SK-N-SH (cell line): Measurements from ENCODE around the gene LAP3. TPM values are rescaled to one million over a fixed set of nuclear protein-coding genes. Genes with fewer than 3 reads are reported as not detected.

ENCODE experiments used
- CTCF ChIA-PET: fragments of 300-600, 350-600 bp; formaldehyde crosslinking; extraction: SDS; loops from one replicate; lab custom pipeline; 2021; lab: Yijun Ruan, JAX
- POLR2A ChIA-PET: fragments of 350-600 bp; sonication (Branson Sonifier 250); formaldehyde crosslinking; extraction: SDS; loops from one replicate; lab custom pipeline; 2020; ENCODE audit warnings: antibody characterized with exemption, inconsistent platforms; lab: Yijun Ruan, JAX
- DNase-seq: peaks from one replicate; pipeline ENCODE4 v3.0.0; 2012
- H2AFZ ChIP-seq: fragments of 200-600 bp; sonication (generic); 2 replicates; pipeline ENCODE4 v1.8.1; 2016; ENCODE audit warnings: antibody characterized with exemption, mild to moderate bottlenecking, low read depth
- H3F3A ChIP-seq: fragments of 200-600 bp; sonication (generic); replicated peaks from 2 replicates; pipeline ENCODE3; 2016; ENCODE audit warnings: antibody characterized with exemption, mild to moderate bottlenecking; ENCODE audit not compliant: insufficient read depth
- H3K27ac ChIP-seq, 2 experiments: fragments of 200-500 bp in 1 of 2; fragments of 200-600 bp in 1 of 2; sonication (Bioruptor generic) in 1 of 2; sonication (generic), shearing (Covaris generic) in 1 of 2; 2 replicates each; pipeline versions ENCODE4 v1.5.1 to v1.6.1; 2014 to 2016; ENCODE audit warnings: low read depth in 2 of 2, inconsistent platforms in 1 of 2, low read length in 1 of 2, mild to moderate bottlenecking in 1 of 2, mixed read lengths in 1 of 2
- H3K27me3 ChIP-seq: fragments of 200-600 bp; sonication (generic), shearing (Covaris generic); 2 replicates; pipeline ENCODE4 v1.6.1; 2016; ENCODE audit warnings: mixed run types; ENCODE audit not compliant: insufficient read depth
- H3K36me3 ChIP-seq, 2 experiments: fragments of 200-500 bp in 1 of 2; fragments of 200-600 bp in 1 of 2; sonication (Bioruptor generic) in 1 of 2; sonication (generic) in 1 of 2; replicated peaks in 1 of 2; 2 replicates each; pipeline versions ENCODE3 to v1.5.1; 2014 to 2016; ENCODE audit warnings: low read length in 1 of 2, mild to moderate bottlenecking in 1 of 2; ENCODE audit not compliant: insufficient read depth in 2 of 2, control insufficient read depth in 1 of 2
- H3K4me1 ChIP-seq, 2 experiments: fragments of 200-500 bp in 1 of 2; fragments of 200-600 bp in 1 of 2; sonication (Bioruptor generic) in 1 of 2; sonication (generic), shearing (Covaris generic) in 1 of 2; 2 replicates each; pipeline versions ENCODE4 v1.5.1 to v1.6.1; 2014 to 2016; ENCODE audit warnings: low read depth in 1 of 2, low read length in 1 of 2, mixed run types in 1 of 2; ENCODE audit not compliant: insufficient read depth in 2 of 2, control insufficient read depth in 1 of 2
- H3K4me2 ChIP-seq: fragments of 200-600 bp; sonication (generic), shearing (Covaris generic); 2 replicates; pipeline ENCODE4 v1.6.1; 2017; ENCODE audit warnings: mixed run types
- H3K4me3 ChIP-seq, 2 experiments: fragments of 200-500 bp in 1 of 2; fragments of 200-600 bp in 1 of 2; sonication (Bioruptor generic) in 1 of 2; sonication (generic), shearing (Covaris generic) in 1 of 2; 2 replicates each; pipeline versions ENCODE4 v1.5.1 to v1.8.1; 2014 to 2016; ENCODE audit warnings: low read depth in 2 of 2, inconsistent platforms in 1 of 2, low read length in 1 of 2, mild to moderate bottlenecking in 1 of 2, mixed read lengths in 1 of 2, moderate library complexity in 1 of 2
- H3K79me2 ChIP-seq: fragments of 200-600 bp; sonication (generic); 2 replicates; pipeline ENCODE4 v1.8.1; 2017; ENCODE audit warnings: mild to moderate bottlenecking; ENCODE audit not compliant: insufficient read depth
- H3K9ac ChIP-seq: fragments of 200-600 bp; sonication (generic); 2 replicates; pipeline ENCODE4 v1.6.1; 2017; ENCODE audit warnings: mixed run types
- H3K9me2 ChIP-seq: fragments of 200-600 bp; sonication (generic); 2 replicates; pipeline ENCODE4 v1.6.1; 2017; ENCODE audit warnings: mixed run types
- H3K9me3 ChIP-seq: fragments of 200-600 bp; sonication (generic); 2 replicates; pipeline ENCODE4 v1.6.1; 2017; ENCODE audit warnings: mixed run types, mild to moderate bottlenecking, moderate library complexity
- H4K20me1 ChIP-seq: fragments of 200-600 bp; sonication (generic); 2 replicates; pipeline ENCODE4 v1.6.1; 2017; ENCODE audit warnings: mild to moderate bottlenecking, mixed run types; ENCODE audit not compliant: insufficient read depth
- CHD2 ChIP-seq: fragments of 150-350 bp; IDR thresholded peaks from 2 replicates; pipeline ENCODE4 v1.6.1; 2018; ENCODE audit warnings: low read length; ENCODE audit not compliant: partially characterized antibody
- CTCF ChIP-seq: fragments of 200-600 bp; sonication (generic); IDR thresholded peaks from 2 replicates; pipeline ENCODE4 v1.6.1; 2017; ENCODE audit warnings: antibody characterized with exemption, mild to moderate bottlenecking, moderate library complexity
- ELF1 ChIP-seq: IDR thresholded peaks from 2 replicates; pipeline ENCODE4 v1.4.0; 2012
- EP300 ChIP-seq, 2 experiments: IDR thresholded peaks; 2 replicates each; pipeline versions ENCODE4 v1.4.0 to v1.6.1; 2012; ENCODE audit warnings: borderline replicate concordance in 1 of 2, low read depth in 1 of 2, low read length in 1 of 2
- EZH2phosphoT487 ChIP-seq: fragments of 200-600 bp; sonication (generic); IDR thresholded peaks from 2 replicates; pipeline ENCODE4 v1.6.1; 2017; ENCODE audit warnings: low read depth, mixed run types, mild to moderate bottlenecking, antibody characterized with exemption, moderate library complexity, borderline replicate concordance
- FOSL2 ChIP-seq: IDR thresholded peaks from 2 replicates; pipeline ENCODE4 v1.4.0; 2012; ENCODE audit warnings: low read depth, mild to moderate bottlenecking, moderate library complexity, borderline replicate concordance
- FOXM1 ChIP-seq: IDR thresholded peaks from 2 replicates; pipeline ENCODE4 v1.4.0; 2012; ENCODE audit warnings: low read depth, mild to moderate bottlenecking
- GABPA ChIP-seq: IDR thresholded peaks from 2 replicates; pipeline ENCODE4 v1.4.0; 2012; ENCODE audit warnings: low read depth, mild to moderate bottlenecking
- IRF3 ChIP-seq: fragments of 150-350 bp; IDR thresholded peaks from 2 replicates; pipeline ENCODE4 v1.6.1; 2016; ENCODE audit warnings: mild to moderate bottlenecking, low read depth, low read length
- JUND ChIP-seq: IDR thresholded peaks from 2 replicates; pipeline ENCODE4 v1.4.0; 2012
- MEF2A ChIP-seq: IDR thresholded peaks from 2 replicates; pipeline ENCODE4 v1.4.0; 2012; ENCODE audit warnings: low read depth, borderline replicate concordance
- NRF1 ChIP-seq: IDR thresholded peaks from 2 replicates; pipeline ENCODE4 v1.6.1; 2012; ENCODE audit warnings: low read depth, mild to moderate bottlenecking, low read length
- REST ChIP-seq: IDR thresholded peaks from 2 replicates; pipeline ENCODE4 v1.6.1; 2012; ENCODE audit warnings: mild to moderate bottlenecking, low read depth, low read length, moderate library complexity
- RXRA ChIP-seq: IDR thresholded peaks from 2 replicates; pipeline ENCODE4 v1.4.0; 2012; ENCODE audit warnings: low read depth, mild to moderate bottlenecking, borderline replicate concordance
- SIN3A ChIP-seq: IDR thresholded peaks from 2 replicates; pipeline ENCODE4 v1.6.1; 2012; ENCODE audit warnings: low read depth, mild to moderate bottlenecking, low read length, moderate library complexity, borderline replicate concordance
- SMC3 ChIP-seq: IDR thresholded peaks from 2 replicates; pipeline ENCODE4 v1.6.1; 2012; ENCODE audit warnings: low read depth, low read length, improper control_type of control experiment
- TCF12 ChIP-seq: IDR thresholded peaks from 2 replicates; pipeline ENCODE4 v1.4.0; 2012
- USF2 ChIP-seq: fragments of 150-350 bp; IDR thresholded peaks from 2 replicates; pipeline ENCODE4 v1.6.1; 2017; ENCODE audit warnings: antibody characterized with exemption, low read length, low read depth, borderline replicate concordance
- YY1 ChIP-seq: IDR thresholded peaks from 2 replicates; pipeline ENCODE4 v1.4.0; 2012; ENCODE audit warnings: low read depth, mild to moderate bottlenecking
- WGBS: methylation state at CpG from one replicate; pipeline ENCODE4 v1.1.6; 2017; ENCODE audit warnings: low lambda C conversion rate; 5-methylcytosine and 5-hydroxymethylcytosine counted together
- polyA plus RNA-seq, 3 experiments: library from polyadenylated mRNA; depleted of rRNA; stranded (reverse); fragments of >200 nt; gene quantifications; 2 replicates each; pipeline ENCODE4 v1.2.3, GENCODE V29; 2012

LAP3 gene
- polyA plus RNA-seq, 1 of the 3 experiments (the other 2 are of a cell fraction), result 53.2 TPM

GRCh38 chr4:17654701-17655100 lies 77.7 kb downstream of the LAP3 start:
- Histone ChIP-seq H3F3A (no peaks in the 10 kb centered on the region), H3K9ac (no peak overlapping the region), H3K4me1 (no peaks in the 10 kb centered on the region), H3K4me2 (no peak overlapping the region), H2AFZ (no peak overlapping the region), H3K79me2 (no peaks in the 10 kb centered on the region), H3K36me3 (no peaks in the 10 kb centered on the region), H3K4me3 (no peak overlapping the region), H3K27ac (no peak overlapping the region), H3K27me3 (no peaks in the 10 kb centered on the region), H3K9me2 (no peaks in the 10 kb centered on the region), H4K20me1 (no peaks in the 10 kb centered on the region), H3K9me3 (no peaks in the 10 kb centered on the region)
- no peak for TF ChIP-seq CHD2
- TF ChIP-seq ELF1, result no peak
- TF ChIP-seq EZH2phosphoT487, result no peak
- TF ChIP-seq FOXM1, result no peak
- no peak for TF ChIP-seq FOSL2
- TF ChIP-seq CTCF, result no peak
- TF ChIP-seq RXRA, result no peak
- no peak for TF ChIP-seq NRF1
- TF ChIP-seq USF2, result no peak
- no peak for TF ChIP-seq SMC3
- no peak for DNase-seq
- POLR2A ChIA-PET, result no interaction called here
- 70% methylated on average over 8 of the region's 8 CpGs for WGBS
- CTCF ChIA-PET, result interaction anchor here (1.8 kb wide), 1 partner anchor 18 kb away, joined by 6 read pairs; no protein-coding TSS in a partner anchor

- Histone ChIP-seq H3K79me2 (no peaks in the 10 kb centered on the region), H3K4me3 (no peak overlapping the region), H3K4me2 (no peak overlapping the region), H3K27ac (no peak overlapping the region), H3K36me3 (no peaks in the 10 kb centered on the region), H3F3A (no peaks in the 10 kb centered on the region), H3K9me3 (no peaks in the 10 kb centered on the region), H4K20me1 (no peaks in the 10 kb centered on the region), H3K27me3 (no peaks in the 10 kb centered on the region), H3K4me1 (no peaks in the 10 kb centered on the region), H3K9ac (no peak overlapping the region), H3K9me2 (no peaks in the 10 kb centered on the region), H2AFZ (no peak overlapping the region)
- ChIA-PET POLR2A (no interaction called here), CTCF (interaction anchor here (0.8 kb wide), 1 partner anchor 151 kb away, joined by 3 read pairs; no protein-coding TSS in a partner anchor)
- no peak for TF ChIP-seq FOSL2
- no peak for TF ChIP-seq FOXM1
- TF ChIP-seq YY1, result no peak
- no peak for TF ChIP-seq MEF2A
- TF ChIP-seq CHD2, result no peak
- no peak for TF ChIP-seq TCF12
- TF ChIP-seq GABPA, result no peak
- no peak for TF ChIP-seq EZH2phosphoT487
- TF ChIP-seq SIN3A, result no peak
- TF ChIP-seq EP300 (IDR thresholded peaks at IDR 0.05; ENCODE audit: borderline replicate concordance in 1 of 2, low read depth in 1 of 2, low read length in 1 of 2), result no peak
- no peak for TF ChIP-seq IRF3
- no peak for TF ChIP-seq SMC3
- TF ChIP-seq JUND, result no peak
- TF ChIP-seq REST, result no peak
- no peak for TF ChIP-seq NRF1
- no peak for TF ChIP-seq ELF1
- no peak for DNase-seq
- 39% methylated on average over 1 of the region's 1 CpG for whole genome bisulfite sequencing
These were observed 80.1 kb downstream of the LAP3 start for GRCh38 chr4:17657090-17657489.
